SH-SY5Y (cell line): ENCODE measurements around the gene KIAA1755.

Source experiments
- GATA2 ChIP-seq: IDR thresholded peaks from 2 replicates; pipeline ENCODE4 v1.6.1; 2011; ENCODE audit warnings: mild to moderate bottlenecking, low read depth, low read length
- GATA3 ChIP-seq: IDR thresholded peaks from 2 replicates; pipeline ENCODE4 v1.6.1; 2011; ENCODE audit warnings: low read depth, mild to moderate bottlenecking, low read length, moderate library complexity

DNA sequence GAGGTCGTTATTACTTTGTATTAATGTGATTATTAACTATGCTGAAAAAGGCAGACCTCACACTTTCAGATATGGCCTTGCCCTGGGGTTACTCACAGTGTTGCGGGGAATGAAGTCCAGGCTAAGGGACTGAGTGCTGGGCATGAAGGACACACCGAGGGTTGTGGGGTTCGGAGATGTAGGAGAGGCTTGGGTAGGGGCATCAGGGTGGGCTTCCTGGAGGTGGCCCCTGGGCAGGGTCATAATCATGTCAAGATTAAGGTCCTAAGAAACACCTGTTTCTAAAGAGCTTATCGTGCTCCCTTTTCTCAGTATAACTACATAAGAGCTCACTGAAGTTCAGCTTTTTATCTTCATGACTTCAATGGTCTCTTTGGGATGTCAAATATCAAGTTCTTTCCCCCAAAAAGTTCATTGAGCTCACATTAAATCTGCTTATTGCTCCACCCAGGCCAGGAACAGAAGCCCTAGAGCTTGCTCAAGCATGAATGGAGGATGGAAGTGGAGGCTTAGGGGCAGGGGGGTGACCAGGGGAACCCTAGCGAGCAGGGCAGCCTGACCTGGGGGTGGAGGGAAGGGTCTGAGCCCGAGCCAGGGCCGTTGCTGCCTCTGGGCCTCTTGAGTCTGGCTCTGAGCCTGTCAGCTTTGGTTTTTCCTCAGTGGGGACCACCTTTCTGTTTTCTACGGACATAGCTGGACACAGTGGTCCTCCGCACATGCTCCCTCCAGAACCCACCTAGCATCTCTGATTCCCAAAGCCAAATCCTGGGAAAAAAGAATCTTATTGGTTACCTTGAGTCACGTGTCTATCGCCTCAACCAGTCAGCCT, 58.2 kb downstream of the KIAA1755 start:
- TF ChIP-seq GATA3: no peak
- no peak for TF ChIP-seq GATA2
